Ishikawa (cell line): ENCODE results near the gene STRC.
"Not testable (repeated sequence)": the region's sequence is repeated elsewhere in the genome, so short reads cannot be mapped to it uniquely, and the experiment has no call there.

Source experiments
- CEBPB ChIP-seq: IDR thresholded peaks from 2 replicates; pipeline ENCODE4 v1.6.1; 2012
- CREB1 ChIP-seq: IDR thresholded peaks from 2 replicates; pipeline ENCODE4 v1.6.1; 2012; ENCODE audit warnings: low read depth
- EGR1 ChIP-seq: IDR thresholded peaks from 2 replicates; pipeline ENCODE4 v1.6.1; 2012
- EP300 ChIP-seq: IDR thresholded peaks from 2 replicates; pipeline ENCODE4 v1.6.1; 2012; ENCODE audit warnings: borderline replicate concordance
- FOXM1 ChIP-seq: IDR thresholded peaks from 2 replicates; pipeline ENCODE4 v1.6.1; 2012; ENCODE audit warnings: low read depth, borderline replicate concordance
- NFIC ChIP-seq: IDR thresholded peaks from 2 replicates; pipeline ENCODE4 v1.6.1; 2012
- RAD21 ChIP-seq: IDR thresholded peaks from 2 replicates; pipeline ENCODE4 v1.6.1; 2012; ENCODE audit warnings: low read depth
- TAF1 ChIP-seq: IDR thresholded peaks from 2 replicates; pipeline ENCODE4 v1.6.1; 2012; ENCODE audit warnings: low read depth, mild to moderate bottlenecking
- TCF12 ChIP-seq: IDR thresholded peaks from 2 replicates; pipeline ENCODE4 v1.6.1; 2012; ENCODE audit warnings: low read depth
- TEAD4 ChIP-seq: IDR thresholded peaks from 2 replicates; pipeline ENCODE4 v1.6.1; 2012
- YY1 ChIP-seq: IDR thresholded peaks from 2 replicates; pipeline ENCODE4 v1.6.1; 2012; ENCODE audit warnings: low read depth
- ZBTB7A ChIP-seq: IDR thresholded peaks from 2 replicates; pipeline ENCODE4 v1.6.1; 2012; ENCODE audit warnings: low read depth
- TF ChIP-seq, protein P1 (sequence below): IDR thresholded peaks from 2 replicates; pipeline ENCODE4 v1.6.1; 2012; ENCODE audit warnings: low read depth, mild to moderate bottlenecking
- TF ChIP-seq, protein P2 (sequence below): IDR thresholded peaks from 2 replicates; pipeline ENCODE4 v1.6.1; 2012
- TF ChIP-seq, protein P3 (sequence below): IDR thresholded peaks from 2 replicates; pipeline ENCODE4 v1.6.1; 2012

Gene STRC

DNA sequence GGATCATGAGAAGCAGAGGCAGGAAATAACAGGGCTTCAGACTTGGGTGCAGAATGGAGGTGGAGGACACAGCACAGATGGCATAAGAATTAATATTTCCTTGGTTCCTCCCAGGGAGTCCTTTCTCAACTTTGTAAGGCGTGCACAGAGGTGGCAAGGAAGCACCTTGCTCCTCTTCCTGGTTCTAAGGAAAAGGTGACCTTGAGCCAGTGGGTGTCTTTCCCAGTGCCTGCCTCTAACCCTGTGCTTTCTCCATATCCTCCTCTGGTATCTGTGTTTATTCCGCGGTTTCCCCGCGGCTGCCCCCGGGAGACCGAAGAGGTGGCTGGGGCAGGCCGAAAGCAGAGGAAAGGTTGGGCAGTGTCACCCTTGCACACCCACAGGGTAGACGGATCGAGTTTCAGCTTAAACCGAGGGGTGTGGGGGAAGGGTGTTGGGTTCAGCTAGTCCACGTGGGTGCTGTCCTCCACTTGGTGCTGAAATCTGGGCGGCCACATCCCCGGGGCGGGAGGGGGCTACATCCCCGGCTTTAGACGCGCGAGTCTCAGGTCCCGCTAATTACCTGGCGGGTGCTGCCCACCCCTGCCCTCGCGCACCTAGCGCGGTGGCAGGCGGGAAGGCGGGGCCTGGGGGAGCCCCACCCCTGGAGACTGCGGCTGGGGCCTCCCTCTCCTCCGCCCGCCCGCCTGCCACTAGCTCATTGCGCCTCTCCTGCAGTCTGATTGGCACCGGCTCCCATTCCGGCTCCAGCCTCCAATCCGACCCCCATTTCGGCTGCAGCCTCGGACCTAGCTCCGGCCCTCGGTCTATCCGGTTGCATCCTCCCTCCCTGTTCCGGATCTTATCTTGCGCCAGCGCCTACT, 25.0 kb downstream of the STRC start, which contains the start of gene CKMT1B:
Gene CKMT1B, plus strand, starts transcription at position 700 of the 863 bp plus-strand sequence. CDS start 192 bp downstream, outside the sequence.
- TF ChIP-seq, protein P1, sequence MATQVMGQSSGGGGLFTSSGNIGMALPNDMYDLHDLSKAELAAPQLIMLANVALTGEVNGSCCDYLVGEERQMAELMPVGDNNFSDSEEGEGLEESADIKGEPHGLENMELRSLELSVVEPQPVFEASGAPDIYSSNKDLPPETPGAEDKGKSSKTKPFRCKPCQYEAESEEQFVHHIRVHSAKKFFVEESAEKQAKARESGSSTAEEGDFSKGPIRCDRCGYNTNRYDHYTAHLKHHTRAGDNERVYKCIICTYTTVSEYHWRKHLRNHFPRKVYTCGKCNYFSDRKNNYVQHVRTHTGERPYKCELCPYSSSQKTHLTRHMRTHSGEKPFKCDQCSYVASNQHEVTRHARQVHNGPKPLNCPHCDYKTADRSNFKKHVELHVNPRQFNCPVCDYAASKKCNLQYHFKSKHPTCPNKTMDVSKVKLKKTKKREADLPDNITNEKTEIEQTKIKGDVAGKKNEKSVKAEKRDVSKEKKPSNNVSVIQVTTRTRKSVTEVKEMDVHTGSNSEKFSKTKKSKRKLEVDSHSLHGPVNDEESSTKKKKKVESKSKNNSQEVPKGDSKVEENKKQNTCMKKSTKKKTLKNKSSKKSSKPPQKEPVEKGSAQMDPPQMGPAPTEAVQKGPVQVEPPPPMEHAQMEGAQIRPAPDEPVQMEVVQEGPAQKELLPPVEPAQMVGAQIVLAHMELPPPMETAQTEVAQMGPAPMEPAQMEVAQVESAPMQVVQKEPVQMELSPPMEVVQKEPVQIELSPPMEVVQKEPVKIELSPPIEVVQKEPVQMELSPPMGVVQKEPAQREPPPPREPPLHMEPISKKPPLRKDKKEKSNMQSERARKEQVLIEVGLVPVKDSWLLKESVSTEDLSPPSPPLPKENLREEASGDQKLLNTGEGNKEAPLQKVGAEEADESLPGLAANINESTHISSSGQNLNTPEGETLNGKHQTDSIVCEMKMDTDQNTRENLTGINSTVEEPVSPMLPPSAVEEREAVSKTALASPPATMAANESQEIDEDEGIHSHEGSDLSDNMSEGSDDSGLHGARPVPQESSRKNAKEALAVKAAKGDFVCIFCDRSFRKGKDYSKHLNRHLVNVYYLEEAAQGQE: not testable (repeated sequence)
- TF ChIP-seq, protein P2, sequence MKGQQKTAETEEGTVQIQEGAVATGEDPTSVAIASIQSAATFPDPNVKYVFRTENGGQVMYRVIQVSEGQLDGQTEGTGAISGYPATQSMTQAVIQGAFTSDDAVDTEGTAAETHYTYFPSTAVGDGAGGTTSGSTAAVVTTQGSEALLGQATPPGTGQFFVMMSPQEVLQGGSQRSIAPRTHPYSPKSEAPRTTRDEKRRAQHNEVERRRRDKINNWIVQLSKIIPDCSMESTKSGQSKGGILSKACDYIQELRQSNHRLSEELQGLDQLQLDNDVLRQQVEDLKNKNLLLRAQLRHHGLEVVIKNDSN: not testable (repeated sequence)
- TF ChIP-seq NFIC: not testable (repeated sequence)

DNA sequence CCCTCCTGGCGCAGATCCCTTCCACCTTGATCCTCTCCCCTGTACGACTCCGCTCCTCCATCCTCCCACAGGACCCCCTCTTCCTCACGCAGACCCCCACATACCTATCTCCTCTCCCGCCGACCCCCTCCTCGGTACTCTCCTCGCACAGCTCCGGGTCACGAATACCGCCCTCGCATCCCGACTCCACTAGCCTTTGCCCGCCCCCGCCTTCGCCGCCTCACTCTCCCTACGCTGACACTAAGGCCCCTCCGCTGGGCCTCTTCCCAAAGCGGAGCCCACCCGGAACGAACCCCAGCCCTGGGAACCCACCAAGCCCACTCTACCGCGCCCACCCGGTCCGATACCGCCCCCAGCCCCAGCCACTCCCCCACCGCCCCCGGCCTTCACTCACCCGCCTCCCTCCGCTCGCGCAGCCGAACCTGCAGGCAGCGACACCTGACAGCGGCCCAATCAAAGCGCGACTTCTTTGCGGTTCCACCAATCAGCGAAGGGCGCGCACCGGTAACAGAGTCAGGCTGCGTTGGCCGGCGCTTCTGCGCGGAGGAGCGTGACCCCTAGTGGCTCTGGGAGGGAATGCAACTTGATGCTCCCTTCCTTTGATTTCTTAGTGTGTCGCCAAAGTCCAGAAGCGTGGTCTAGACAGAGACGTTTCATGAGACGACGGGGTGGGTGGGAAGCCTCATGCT, 28.7 kb downstream of the STRC start, which contains the start of gene PPIP5K1:
Gene PPIP5K1, minus strand, starts transcription at position 431 of the 689 bp plus-strand sequence. CDS start 5,704 bp downstream, outside the sequence.
- TF ChIP-seq EP300, TCF12: not testable (repeated sequence)
- TF ChIP-seq, protein P3, sequence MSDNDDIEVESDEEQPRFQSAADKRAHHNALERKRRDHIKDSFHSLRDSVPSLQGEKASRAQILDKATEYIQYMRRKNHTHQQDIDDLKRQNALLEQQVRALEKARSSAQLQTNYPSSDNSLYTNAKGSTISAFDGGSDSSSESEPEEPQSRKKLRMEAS: not testable (repeated sequence)

DNA sequence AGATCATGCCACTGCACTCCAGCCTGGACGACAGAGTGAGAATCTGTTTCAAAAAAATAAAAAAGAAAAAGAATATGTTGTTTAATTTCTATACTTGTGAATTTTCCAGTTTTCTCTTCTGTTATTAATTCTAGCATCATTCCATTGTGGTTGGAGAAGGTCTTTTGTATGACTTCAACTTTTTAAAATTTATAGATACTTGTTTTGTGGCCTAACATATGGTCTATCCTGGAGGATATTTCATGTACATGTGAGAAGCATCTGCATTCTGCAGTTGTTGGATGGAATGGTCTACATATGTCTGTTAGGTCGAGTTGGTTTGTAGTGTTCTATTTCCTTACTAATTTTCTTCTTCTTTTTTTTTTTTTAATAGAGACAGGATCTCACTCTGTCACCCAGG, 65.6 kb downstream of the STRC start:
- TF ChIP-seq NFIC: no peak
- no peak for TF ChIP-seq FOXM1
- no peak for TF ChIP-seq RAD21
- TF ChIP-seq CREB1: no peak
- TF ChIP-seq, protein P1: no peak
- no peak for TF ChIP-seq TCF12
- no peak for TF ChIP-seq ZBTB7A
- no peak for TF ChIP-seq EGR1
- TF ChIP-seq, protein P2: no peak
- TF ChIP-seq, protein P3: no peak
- TF ChIP-seq CEBPB: no peak
- no peak for TF ChIP-seq EP300
- no peak for TF ChIP-seq TEAD4
- no peak for TF ChIP-seq YY1
- TF ChIP-seq TAF1: no peak

DNA sequence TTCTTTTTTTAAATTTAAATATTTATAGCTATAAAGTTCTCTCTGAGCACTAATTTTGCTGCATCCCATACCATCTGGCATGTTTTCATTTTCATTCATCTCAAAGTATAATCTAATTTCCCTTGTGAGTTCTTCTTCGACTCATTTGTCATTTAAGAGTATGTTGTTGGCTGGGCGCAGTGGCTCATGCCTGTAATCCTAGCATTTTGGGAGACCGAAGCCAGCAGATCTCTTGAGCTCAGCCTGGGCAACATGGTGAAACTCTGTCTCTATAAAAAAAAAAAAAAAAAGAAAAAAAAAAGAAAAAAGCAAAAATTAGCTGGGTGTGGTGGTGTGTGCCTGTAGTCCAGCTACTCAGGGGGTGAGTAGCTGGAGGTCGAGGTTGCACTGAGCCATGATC, 66.3 kb downstream of the STRC start:
- TF ChIP-seq NFIC (no peak), RAD21 (no peak), CEBPB (no peak), FOXM1 (no peak), CREB1 (no peak), TEAD4 (no peak), TCF12 (no peak), ZBTB7A (no peak), EGR1 (no peak), YY1 (no peak), EP300 (no peak), TAF1 (no peak)
- TF ChIP-seq, protein P1: no peak
- TF ChIP-seq, protein P2: no peak
- TF ChIP-seq, protein P3: no peak
